Astrocyte (in vitro differentiated cells and primary cell): ENCODE results near the gene ZNF385B. TPM values are rescaled to one million over a fixed set of nuclear protein-coding genes. Genes with fewer than 3 reads are reported as not detected.

Source experiments
- DNase-seq: peaks from one replicate; pipeline ENCODE4 v3.0.0-alpha.2; 2010; ENCODE audit warnings: low read depth
- FAIRE-seq: peaks from 2 replicates; lab custom pipeline; 2011; peaks lifted over from hg19 to GRCh38; lab: Jason Lieb, UNC
- H2AFZ ChIP-seq: 2 replicates; pipeline ENCODE4 v1.6.0; 2012; ENCODE audit warnings: low read depth, low read length, inconsistent platforms
- H3K27ac ChIP-seq: 2 replicates; pipeline ENCODE4 v1.5.1; 2011; ENCODE audit warnings: low read depth, low read length, inconsistent platforms
- H3K27me3 ChIP-seq: 2 replicates; pipeline ENCODE4 v1.6.0; 2011; ENCODE audit warnings: low read length, inconsistent platforms; ENCODE audit not compliant: insufficient read depth
- H3K36me3 ChIP-seq: 2 replicates; pipeline ENCODE4 v1.5.1; 2011; ENCODE audit warnings: low read length, inconsistent platforms; ENCODE audit not compliant: insufficient read depth
- H3K4me1 ChIP-seq: 2 replicates; pipeline ENCODE4 v1.5.1; 2011; ENCODE audit warnings: low read length, inconsistent platforms; ENCODE audit not compliant: insufficient read depth
- H3K4me2 ChIP-seq: 2 replicates; pipeline ENCODE4 v1.6.0; 2012; ENCODE audit warnings: low read length, inconsistent platforms
- H3K4me3 ChIP-seq: 2 replicates; pipeline ENCODE4 v1.5.1; 2011; ENCODE audit warnings: low read depth, mild to moderate bottlenecking, low read length, inconsistent platforms; ENCODE audit not compliant: insufficient read depth
- H3K79me2 ChIP-seq: 2 replicates; pipeline ENCODE4 v1.6.0; 2012; ENCODE audit warnings: mild to moderate bottlenecking, low read length, inconsistent platforms; ENCODE audit not compliant: insufficient read depth
- H3K9ac ChIP-seq: 2 replicates; pipeline ENCODE4 v1.6.0; 2012; ENCODE audit warnings: mild to moderate bottlenecking, low read length, inconsistent platforms
- H3K9me3 ChIP-seq: 2 replicates; pipeline ENCODE4 v1.5.1; 2012; ENCODE audit warnings: low read depth, mild to moderate bottlenecking, low read length, inconsistent platforms; ENCODE audit not compliant: insufficient read depth
- H4K20me1 ChIP-seq: 2 replicates; pipeline ENCODE4 v1.6.0; 2012; ENCODE audit warnings: low read length, inconsistent platforms; ENCODE audit not compliant: insufficient read depth
- H3K27ac Mint-ChIP-seq: one replicate; pipeline ENCODE4 v1.8.0; 2021; ENCODE audit warnings: mild to moderate bottlenecking, mixed read lengths; ENCODE audit not compliant: unreplicated experiment
- H3K27me3 Mint-ChIP-seq: one replicate; pipeline ENCODE4 v1.8.0; 2021; ENCODE audit warnings: low read depth, mixed read lengths; ENCODE audit not compliant: unreplicated experiment
- H3K36me3 Mint-ChIP-seq: one replicate; pipeline ENCODE4 v1.8.0; 2021; ENCODE audit warnings: low read depth, mixed read lengths; ENCODE audit not compliant: unreplicated experiment
- H3K4me1 Mint-ChIP-seq: one replicate; pipeline ENCODE4 v1.8.0; 2021; ENCODE audit warnings: low read depth, mixed read lengths; ENCODE audit not compliant: unreplicated experiment
- H3K4me3 Mint-ChIP-seq: one replicate; pipeline ENCODE4 v1.8.0; 2021; ENCODE audit warnings: mild to moderate bottlenecking, moderate library complexity, mixed read lengths; ENCODE audit not compliant: unreplicated experiment
- H3K9me3 Mint-ChIP-seq: one replicate; pipeline ENCODE4 v1.8.0; 2021; ENCODE audit warnings: mild to moderate bottlenecking, mixed read lengths; ENCODE audit not compliant: unreplicated experiment
- CTCF ChIP-seq: IDR thresholded peaks from 2 replicates; pipeline ENCODE4 v1.5.1; 2011; ENCODE audit warnings: low read depth, mild to moderate bottlenecking, inconsistent platforms, low read length, moderate library complexity; ENCODE audit not compliant: insufficient read depth
- EZH2 ChIP-seq: IDR thresholded peaks from 2 replicates; pipeline ENCODE4 v1.6.1; 2012; ENCODE audit warnings: mild to moderate bottlenecking, low read length, inconsistent platforms; ENCODE audit not compliant: insufficient read depth
- total RNA-seq: library from RNA; stranded (reverse); gene quantifications from 2 replicates; pipeline ENCODE4 v1.2.1, GENCODE V29; 2021

Gene ZNF385B
- total RNA-seq, 1 donor from 2014 or later: 0.27 TPM

GRCh38 chr2:179588486-179589145, 272.8 kb downstream of the ZNF385B start:
- Histone ChIP-seq H3K4me1 (peaks cover 10% of the 10 kb centered on the region), H3K79me2 (no peaks in the 10 kb centered on the region), H3K27ac (no peak overlapping the region), H4K20me1 (no peaks in the 10 kb centered on the region), H3K9ac (no peak overlapping the region), H3K27me3 (no peaks in the 10 kb centered on the region), H3K4me3 (no peak overlapping the region), H3K36me3 (no peaks in the 10 kb centered on the region), H3K9me3 (no peaks in the 10 kb centered on the region), H3K4me2 (no peak overlapping the region), H2AFZ (no peak overlapping the region)
- Mint-ChIP-seq H3K9me3 (no peaks in the 10 kb centered on the region), H3K4me1 (peaks cover 9% of the 10 kb centered on the region), H3K36me3 (no peaks in the 10 kb centered on the region), H3K27me3 (no peaks in the 10 kb centered on the region), H3K4me3 (no peak overlapping the region), H3K27ac (no peak overlapping the region)
- FAIRE-seq (no peak), DNase-seq (peak; percentile 28)
- TF ChIP-seq CTCF: no peak
- TF ChIP-seq EZH2: no peak

GRCh38 chr2:179584760-179585159, 276.7 kb downstream of the ZNF385B start:
- H3K9me3 ChIP-seq: no peaks in the 10 kb centered on the region
- H3K9ac ChIP-seq: no peak overlapping the region
- no peak overlapping the region for H3K27ac Mint-ChIP-seq
- H3K36me3 ChIP-seq: no peaks in the 10 kb centered on the region
- H3K4me1 Mint-ChIP-seq: peaks cover 3% of the 10 kb centered on the region
- H3K9me3 Mint-ChIP-seq: no peaks in the 10 kb centered on the region
- FAIRE-seq (no peak), DNase-seq (no peak)
- H2AFZ ChIP-seq: no peak overlapping the region
- H3K27me3 ChIP-seq: no peaks in the 10 kb centered on the region
- H3K27me3 Mint-ChIP-seq: no peaks in the 10 kb centered on the region
- H3K4me3 Mint-ChIP-seq: no peak overlapping the region
- no peaks in the 10 kb centered on the region for H3K4me1 ChIP-seq
- no peaks in the 10 kb centered on the region for H3K79me2 ChIP-seq
- H3K36me3 Mint-ChIP-seq: no peaks in the 10 kb centered on the region
- no peak overlapping the region for H3K4me2 ChIP-seq
- no peaks in the 10 kb centered on the region for H4K20me1 ChIP-seq
- no peak overlapping the region for H3K4me3 ChIP-seq
- no peak for TF ChIP-seq EZH2
- no peak for TF ChIP-seq CTCF
- no peak overlapping the region for H3K27ac ChIP-seq

- no peaks in the 10 kb centered on the region for H3K79me2 ChIP-seq
- H3K9ac ChIP-seq: no peak overlapping the region
- no peaks in the 10 kb centered on the region for H3K4me1 ChIP-seq
- no peaks in the 10 kb centered on the region for H4K20me1 ChIP-seq
- Mint-ChIP-seq H3K9me3 (no peaks in the 10 kb centered on the region), H3K36me3 (no peaks in the 10 kb centered on the region), H3K4me3 (no peak overlapping the region), H3K27ac (no peak overlapping the region), H3K4me1 (peaks cover 3% of the 10 kb centered on the region), H3K27me3 (no peaks in the 10 kb centered on the region)
- DNase-seq (no peak), FAIRE-seq (no peak)
- H3K4me2 ChIP-seq: no peak overlapping the region
- H3K4me3 ChIP-seq: no peak overlapping the region
- H2AFZ ChIP-seq: no peak overlapping the region
- H3K9me3 ChIP-seq: no peaks in the 10 kb centered on the region
- H3K27ac ChIP-seq: no peak overlapping the region
- TF ChIP-seq CTCF (no peak), EZH2 (no peak)
- H3K27me3 ChIP-seq: no peaks in the 10 kb centered on the region
- H3K36me3 ChIP-seq: no peaks in the 10 kb centered on the region
These were observed 279.8 kb downstream of the ZNF385B start for GRCh38 chr2:179581605-179582004.
